GM19099 (cell line): ENCODE results near the gene CAPG.

Experiments
- POLR2A ChIP-seq: IDR thresholded peaks from 3 replicates; pipeline ENCODE4 v1.6.1; 2011; ENCODE audit warnings: low read depth; ENCODE audit not compliant: insufficient read length; ENCODE audit errors: extremely low read depth

CAPG gene

DNA sequence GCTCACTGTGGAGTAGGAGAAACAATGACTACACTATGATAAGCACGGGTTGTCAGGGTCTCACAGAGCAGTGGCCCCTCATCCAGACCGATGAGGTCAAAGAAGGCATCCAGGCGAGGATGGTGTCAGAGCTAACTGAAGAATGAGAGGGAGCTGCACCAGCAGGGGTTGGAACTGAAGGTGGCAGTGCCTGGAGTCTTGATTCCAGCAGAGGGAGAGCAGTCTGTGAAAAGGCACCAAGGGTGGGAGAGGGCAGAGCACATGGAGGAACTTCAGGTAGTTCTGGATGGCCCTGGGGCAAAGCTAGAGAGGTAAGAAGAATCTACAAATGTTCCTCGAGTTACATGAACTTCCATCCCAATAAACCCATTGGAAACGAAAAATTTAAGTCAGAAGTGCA, 43.0 kb downstream of the CAPG start:
- TF ChIP-seq POLR2A = no peak

DNA sequence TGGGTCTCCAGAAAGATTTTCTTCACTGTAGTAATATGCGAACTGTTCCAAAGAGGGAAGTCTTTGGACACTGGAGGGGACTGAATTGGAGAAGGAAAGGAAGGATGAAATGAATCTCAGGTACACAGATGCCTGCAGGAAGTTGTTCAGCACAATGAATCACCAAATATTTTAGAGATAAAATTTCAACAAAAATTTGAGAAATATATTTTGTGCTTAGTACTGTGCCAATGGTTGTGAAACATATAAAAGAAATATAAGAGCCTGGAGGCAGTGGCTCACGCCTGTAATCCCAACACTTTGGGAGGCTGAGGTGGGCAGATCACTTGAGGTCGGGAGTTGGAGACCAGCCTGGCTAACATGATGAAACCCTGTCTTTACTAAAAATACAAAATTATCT, 52.4 kb downstream of the CAPG start:
- no peak for TF ChIP-seq POLR2A

DNA sequence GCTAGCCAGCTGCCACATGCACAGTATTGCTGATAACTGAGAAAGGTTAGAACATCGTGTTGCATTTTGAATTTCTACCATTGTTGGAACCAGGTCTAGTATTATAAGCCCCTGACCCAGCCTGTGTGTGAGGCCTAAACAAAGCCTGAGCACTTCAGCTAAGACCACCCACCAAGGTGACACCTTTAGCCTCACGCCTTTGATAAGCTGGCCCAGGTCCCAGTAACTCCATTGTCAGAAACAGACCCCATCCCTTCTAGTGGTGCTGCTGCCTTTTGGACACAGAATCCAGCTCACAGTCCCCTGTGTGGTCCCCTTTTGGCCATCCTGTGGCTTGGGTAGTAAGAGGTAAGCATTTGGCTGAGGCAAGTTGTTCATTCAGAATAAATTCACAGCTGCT, 54.0 kb downstream of the CAPG start:
- no peak for TF ChIP-seq POLR2A

DNA sequence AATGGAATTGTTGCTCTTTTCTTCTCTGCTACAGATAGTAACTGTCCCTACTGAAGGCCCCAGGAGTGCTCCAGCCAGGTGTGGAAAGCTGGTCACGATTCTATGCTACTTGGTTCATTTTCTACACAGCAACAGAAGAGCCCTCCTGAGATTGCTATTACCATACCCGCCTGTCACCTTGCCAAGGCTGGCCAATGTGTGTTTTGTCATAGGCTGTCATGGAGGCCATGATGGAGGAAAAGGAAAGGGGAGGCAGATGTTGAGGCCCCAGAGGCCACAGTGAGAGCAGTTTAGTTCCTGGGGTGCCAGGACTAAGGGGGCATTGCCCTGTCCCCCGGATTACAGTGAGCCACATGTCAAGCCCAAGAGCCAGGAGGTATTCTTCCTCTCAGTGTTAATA, 54.6 kb downstream of the CAPG start:
- no peak for TF ChIP-seq POLR2A

DNA sequence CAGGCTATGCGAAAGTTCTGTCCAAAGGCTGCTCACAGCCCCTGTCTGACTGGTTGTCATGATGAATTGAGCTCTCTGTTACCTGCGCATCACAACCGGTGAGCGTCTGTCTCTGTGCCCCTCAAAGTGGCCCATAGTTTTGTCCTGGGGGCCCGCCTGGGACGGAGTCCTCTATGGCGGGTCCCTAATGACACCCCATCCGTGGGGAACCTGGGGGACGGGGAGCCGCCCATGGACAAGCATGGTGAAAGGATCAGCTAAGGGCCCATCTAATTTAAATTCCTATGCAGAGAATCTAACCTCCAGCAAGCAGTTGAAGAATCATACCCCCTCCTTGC, 55.1 kb downstream of the CAPG start:
- TF ChIP-seq POLR2A = no peak

DNA sequence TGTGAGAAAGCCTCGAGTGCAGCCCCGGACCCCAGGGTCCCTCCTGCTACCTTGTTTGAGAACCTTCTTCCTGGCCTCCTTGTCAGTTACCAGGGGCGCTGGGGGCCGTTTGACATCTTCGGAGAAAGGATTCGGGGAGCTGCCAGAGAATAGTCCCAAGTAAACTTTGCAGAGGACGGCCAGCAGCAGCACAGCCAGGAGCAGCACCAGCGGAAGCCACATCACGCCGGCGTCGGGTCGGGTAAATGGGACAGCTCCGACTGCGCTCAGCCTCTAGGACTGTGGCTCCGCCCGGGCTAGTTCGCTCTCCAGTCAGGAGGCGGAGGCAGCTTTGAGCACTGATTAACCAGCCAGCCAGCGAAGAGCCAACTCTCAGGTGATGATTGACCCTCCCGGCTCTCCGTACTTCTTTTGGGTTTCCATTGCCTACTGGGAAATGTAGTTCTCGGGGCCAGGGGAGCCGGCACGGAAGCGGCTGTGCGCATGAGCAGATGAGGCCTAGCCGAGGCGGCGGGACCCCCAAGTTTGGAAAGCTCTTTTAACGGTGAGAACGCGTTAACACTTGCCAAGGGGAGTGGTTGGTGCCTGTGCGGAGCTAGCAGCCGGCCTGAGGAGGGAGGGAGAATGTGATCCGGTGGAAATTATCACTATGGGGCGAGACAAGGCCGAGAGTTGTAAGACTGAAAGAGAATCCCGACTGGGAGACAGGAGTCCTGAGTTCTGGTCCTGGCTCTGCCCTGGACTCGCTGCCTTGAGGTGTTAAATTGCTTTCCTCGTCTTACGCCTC, 55.7 kb downstream of the CAPG start, which contains the start of the genes ELMOD3 and RETSAT:
ELMOD3 (plus strand) TSS at position 484 of the 787 bp plus-strand sequence. CDS start 2,430 bp downstream, outside the sequence.
RETSAT (minus strand) TSS at position 243 of the 787 bp plus-strand sequence; CDS start at position 222, 21 bp downstream.
- TF ChIP-seq POLR2A = peak; percentile 99

DNA sequence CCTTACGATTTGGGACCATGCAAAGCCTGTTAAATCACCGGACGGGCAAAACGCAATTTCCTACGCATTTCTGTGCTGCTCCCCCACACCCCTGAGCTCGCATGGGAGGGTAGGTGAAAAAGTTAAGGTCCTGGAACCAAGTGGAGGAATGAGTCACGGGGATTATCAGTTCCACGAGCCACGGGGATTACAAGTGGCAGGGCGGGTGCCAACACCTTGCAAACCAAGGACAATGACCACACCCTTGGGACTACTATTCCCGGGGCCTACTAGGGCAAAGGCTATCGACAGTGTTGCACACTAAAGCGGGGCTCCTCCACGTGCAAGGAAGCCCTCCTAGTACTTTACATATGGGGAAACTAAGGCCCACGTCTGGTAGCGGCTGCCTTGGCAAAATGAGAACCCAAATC, 56.3 kb downstream of the CAPG start:
- TF ChIP-seq POLR2A = no peak

DNA sequence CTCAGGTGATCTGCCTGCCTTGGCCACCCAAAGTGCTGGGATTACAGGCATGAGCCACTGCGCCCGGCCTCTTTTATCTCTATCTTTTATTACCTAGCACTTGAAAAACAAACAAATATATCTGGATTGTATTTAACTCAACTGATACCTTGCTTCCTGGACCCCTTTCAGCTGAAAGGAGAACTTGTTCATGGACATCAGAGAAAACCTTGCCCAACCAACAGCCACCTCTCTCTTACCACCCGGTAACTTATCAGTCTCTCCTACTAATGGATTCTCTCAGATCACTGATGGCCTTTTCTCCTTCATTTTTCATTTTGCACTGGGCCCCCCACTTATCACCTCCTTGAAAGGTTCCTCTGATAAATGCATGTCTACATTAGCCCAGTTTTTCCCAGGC, 62.6 kb downstream of the CAPG start:
- no peak for TF ChIP-seq POLR2A
